Mononuclear cell (primary cell): Measurements from ENCODE around the gene ANKS3. TPM values are rescaled to one million over a fixed set of nuclear protein-coding genes. Genes with fewer than 3 reads are reported as not detected.

Experiments
- H3K27me3 ChIP-seq: 2 replicates; pipeline ENCODE4 v1.6.0; 2011; ENCODE audit warnings: low read length, control low read depth; ENCODE audit not compliant: insufficient read depth
- H3K4me1 ChIP-seq: 2 replicates; pipeline ENCODE4 v1.5.1; 2011; ENCODE audit warnings: mild to moderate bottlenecking, low read length, control low read depth; ENCODE audit not compliant: insufficient read depth
- H3K4me3 ChIP-seq: 2 replicates; pipeline ENCODE4 v1.5.1; 2011; ENCODE audit warnings: mild to moderate bottlenecking, low read length, moderate library complexity
- H3K9me3 ChIP-seq: 2 replicates; pipeline ENCODE4 v1.5.1; 2011; ENCODE audit warnings: low read depth, mild to moderate bottlenecking, control low read depth, low read length
- total RNA-seq: library from RNA; depleted of rRNA; stranded (reverse); fragments of >200 nt; gene quantifications from one replicate; pipeline ENCODE4 v1.2.3, GENCODE V29; 2012

The ANKS3 gene
- total RNA-seq: 3.8 TPM

- no peaks in the 10 kb centered on the region for H3K9me3 ChIP-seq
- no peaks in the 10 kb centered on the region for H3K27me3 ChIP-seq
- peaks cover 16% of the 10 kb centered on the region for H3K4me1 ChIP-seq
- peak within 1 kb of the TSS; percentile 78 for H3K4me3 ChIP-seq
Observed at GRCh38 chr16:4734063-4734729, at the start of gene ANKS3, which contains the start of gene DNAAF8. ANKS3 (minus strand) TSS chr16:4734271; CDS start chr16:4730149, 4,122 bp downstream. DNAAF8 (plus strand) TSS chr16:4734537; CDS start chr16:4736515, 1,978 bp downstream.

GRCh38 chr16:4783251-4783950, 49.3 kb upstream of the ANKS3 start:
- Histone ChIP-seq H3K4me1 (peaks cover 10% of the 10 kb centered on the region), H3K4me3 (no peak overlapping the region), H3K9me3 (no peaks in the 10 kb centered on the region), H3K27me3 (no peaks in the 10 kb centered on the region)

- Histone ChIP-seq H3K4me1 (peaks cover 10% of the 10 kb centered on the region), H3K9me3 (no peaks in the 10 kb centered on the region), H3K27me3 (no peaks in the 10 kb centered on the region), H3K4me3 (no peak overlapping the region)
Observed at GRCh38 chr16:4780235-4780634, 46.2 kb upstream of the ANKS3 start.

GRCh38 chr16:4778050-4778392, 44.0 kb upstream of the ANKS3 start:
- H3K4me1 ChIP-seq: peaks cover 10% of the 10 kb centered on the region
- no peak overlapping the region for H3K4me3 ChIP-seq
- H3K9me3 ChIP-seq: no peaks in the 10 kb centered on the region
- H3K27me3 ChIP-seq: no peaks in the 10 kb centered on the region

- Histone ChIP-seq H3K4me1 (peaks cover 9% of the 10 kb centered on the region), H3K9me3 (no peaks in the 10 kb centered on the region), H3K27me3 (no peaks in the 10 kb centered on the region), H3K4me3 (no peak overlapping the region)
Observed at GRCh38 chr16:4777339-4778049, 43.4 kb upstream of the ANKS3 start.

- Histone ChIP-seq H3K4me3 (no peak overlapping the region), H3K27me3 (no peaks in the 10 kb centered on the region), H3K4me1 (peaks cover under 1% of the 10 kb centered on the region), H3K9me3 (no peaks in the 10 kb centered on the region)
Observed at GRCh38 chr16:4776141-4776705, 42.2 kb upstream of the ANKS3 start.

- no peaks in the 10 kb centered on the region for H3K27me3 ChIP-seq
- H3K9me3 ChIP-seq: no peaks in the 10 kb centered on the region
- H3K4me3 ChIP-seq: no peak overlapping the region
- no peaks in the 10 kb centered on the region for H3K4me1 ChIP-seq
Observed at GRCh38 chr16:4775005-4775404, 40.9 kb upstream of the ANKS3 start.

GRCh38 chr16:4772351-4772750, 38.3 kb upstream of the ANKS3 start:
- no peaks in the 10 kb centered on the region for H3K27me3 ChIP-seq
- no peak overlapping the region for H3K4me3 ChIP-seq
- H3K4me1 ChIP-seq: peaks cover 16% of the 10 kb centered on the region
- no peaks in the 10 kb centered on the region for H3K9me3 ChIP-seq

GRCh38 chr16:4771646-4772045, 37.6 kb upstream of the ANKS3 start:
- H3K9me3 ChIP-seq: no peaks in the 10 kb centered on the region
- peaks cover 20% of the 10 kb centered on the region for H3K4me1 ChIP-seq
- H3K27me3 ChIP-seq: no peaks in the 10 kb centered on the region
- no peak overlapping the region for H3K4me3 ChIP-seq

- H3K4me3 ChIP-seq: no peak overlapping the region
- H3K9me3 ChIP-seq: no peaks in the 10 kb centered on the region
- H3K4me1 ChIP-seq: peaks cover 31% of the 10 kb centered on the region
- no peaks in the 10 kb centered on the region for H3K27me3 ChIP-seq
Observed at GRCh38 chr16:4769306-4769638, 35.2 kb upstream of the ANKS3 start.

GRCh38 chr16:4768549-4769305, 34.7 kb upstream of the ANKS3 start:
- Histone ChIP-seq H3K4me1 (peaks cover 31% of the 10 kb centered on the region), H3K9me3 (no peaks in the 10 kb centered on the region), H3K4me3 (peak overlapping the region; percentile 58), H3K27me3 (no peaks in the 10 kb centered on the region)

- no peaks in the 10 kb centered on the region for H3K27me3 ChIP-seq
- H3K4me1 ChIP-seq: peaks cover 31% of the 10 kb centered on the region
- no peaks in the 10 kb centered on the region for H3K9me3 ChIP-seq
- peak overlapping the region; percentile 58 for H3K4me3 ChIP-seq
Observed at GRCh38 chr16:4767872-4768548, 33.9 kb upstream of the ANKS3 start.

- no peaks in the 10 kb centered on the region for H3K9me3 ChIP-seq
- peak within 1 kb of the TSS; percentile 83 for H3K4me3 ChIP-seq
- H3K27me3 ChIP-seq: no peaks in the 10 kb centered on the region
- H3K4me1 ChIP-seq: peaks cover 31% of the 10 kb centered on the region
Observed at GRCh38 chr16:4766875-4767628, 33.0 kb upstream of the ANKS3 start, which contains the start of gene ZNF500. ZNF500 (minus strand) TSS chr16:4767162; CDS start chr16:4765978, 1,184 bp downstream.
